Activated T-cell treated with anti-CD3 and anti-CD28 coated beads for 24 hours (primary cell): Measurements from ENCODE around the gene C19orf33.

Source experiments
- DNase-seq: peaks from one replicate; pipeline ENCODE4 v3.0.0-alpha.2; 2020; ENCODE audit warnings: low read depth

Gene C19orf33

DNA sequence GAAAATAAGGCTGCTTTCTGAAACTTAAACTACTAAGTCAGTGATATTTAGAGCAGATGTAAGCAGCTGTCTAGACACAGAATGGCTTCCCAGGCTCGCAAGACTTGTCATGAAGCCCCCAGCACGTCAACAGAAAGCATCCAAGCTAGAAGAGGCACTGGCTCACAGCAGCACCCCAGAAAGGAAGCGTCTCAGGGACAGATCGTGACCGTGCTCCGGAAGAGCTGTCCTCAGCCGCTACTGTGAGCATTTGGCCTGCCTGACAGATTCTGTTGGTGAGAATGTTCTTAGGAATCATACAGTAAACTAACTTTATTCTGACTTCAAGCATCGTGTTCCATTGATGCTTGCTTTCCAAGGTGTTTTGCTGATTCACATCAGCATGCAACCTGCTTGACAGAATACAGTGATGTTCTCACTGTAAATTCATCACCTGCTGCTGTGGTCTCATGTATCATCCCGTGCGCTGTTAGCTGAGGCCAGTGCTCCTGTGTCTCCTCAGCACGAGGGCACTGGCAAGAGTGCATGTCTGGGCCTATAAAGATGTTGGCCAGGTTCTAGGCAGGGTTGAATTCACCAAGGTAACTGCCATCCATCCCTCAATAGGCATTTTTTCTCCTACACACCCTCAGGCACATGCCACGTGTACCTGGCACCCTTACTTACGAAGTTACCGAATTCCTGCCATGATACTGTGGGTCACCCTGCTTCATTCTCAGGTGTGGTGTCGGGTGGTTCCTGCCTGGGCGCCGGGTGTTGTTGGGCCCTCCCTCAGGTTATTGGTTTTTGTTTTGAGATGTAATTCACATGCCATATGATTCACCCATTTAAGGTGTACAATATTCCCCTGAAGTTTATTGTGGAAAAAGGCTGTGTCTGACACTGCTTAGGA, 23.8 kb upstream of the C19orf33 start:
- no peak for DNase-seq

- DNase-seq, result no peak
Observed at GRCh38 chr19:38281811-38282566, 22.1 kb upstream of the C19orf33 start.

DNA sequence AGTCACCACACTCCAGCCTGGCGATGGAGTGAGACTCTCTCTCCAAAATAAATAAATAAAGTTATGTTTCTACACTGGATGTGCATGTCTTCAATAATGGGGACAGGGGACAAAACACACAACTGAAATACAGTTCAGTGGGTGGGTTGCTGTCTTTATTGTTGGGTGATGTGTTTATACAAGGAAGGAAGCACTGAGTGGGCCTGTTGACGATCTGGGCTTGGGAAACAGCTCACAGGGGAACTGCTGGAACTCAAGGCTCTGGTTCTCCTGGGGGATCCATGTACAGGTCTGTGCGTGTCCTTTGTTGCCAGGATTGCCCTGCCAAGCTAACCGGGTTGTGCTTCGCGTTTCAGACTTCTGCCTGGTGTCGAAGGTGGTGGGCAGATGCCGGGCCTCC, 20.8 kb upstream of the C19orf33 start:
- no peak for DNase-seq

DNA sequence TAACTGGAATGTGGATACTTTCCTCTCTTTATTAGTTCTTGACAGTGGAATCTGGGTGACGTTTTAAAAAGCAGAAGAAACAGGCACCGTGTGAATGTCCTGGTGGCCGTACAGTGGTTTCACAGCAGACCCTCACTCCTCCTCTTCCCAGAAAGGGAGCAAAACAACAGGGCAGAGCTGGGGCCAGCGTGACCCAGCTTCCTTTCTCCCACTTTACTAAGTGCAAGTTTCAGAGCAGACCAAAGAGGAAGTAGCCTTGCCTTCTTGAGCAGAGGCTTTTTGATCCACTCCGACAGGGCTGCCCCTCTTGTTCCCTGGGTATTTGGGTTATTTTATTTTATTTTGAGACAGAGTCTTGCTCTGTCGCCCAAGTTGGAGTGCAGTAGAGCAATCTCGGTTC, 19.6 kb upstream of the C19orf33 start:
- no peak for DNase-seq

- no peak for DNase-seq
Observed at GRCh38 chr19:38285567-38285966, 18.5 kb upstream of the C19orf33 start.

- DNase-seq, result no peak
Observed at GRCh38 chr19:38287604-38288003, 16.4 kb upstream of the C19orf33 start.

- no peak for DNase-seq
Observed at GRCh38 chr19:38288123-38288855, 15.8 kb upstream of the C19orf33 start.

GRCh38 chr19:38289955-38290354, 14.1 kb upstream of the C19orf33 start:
- no peak for DNase-seq

DNA sequence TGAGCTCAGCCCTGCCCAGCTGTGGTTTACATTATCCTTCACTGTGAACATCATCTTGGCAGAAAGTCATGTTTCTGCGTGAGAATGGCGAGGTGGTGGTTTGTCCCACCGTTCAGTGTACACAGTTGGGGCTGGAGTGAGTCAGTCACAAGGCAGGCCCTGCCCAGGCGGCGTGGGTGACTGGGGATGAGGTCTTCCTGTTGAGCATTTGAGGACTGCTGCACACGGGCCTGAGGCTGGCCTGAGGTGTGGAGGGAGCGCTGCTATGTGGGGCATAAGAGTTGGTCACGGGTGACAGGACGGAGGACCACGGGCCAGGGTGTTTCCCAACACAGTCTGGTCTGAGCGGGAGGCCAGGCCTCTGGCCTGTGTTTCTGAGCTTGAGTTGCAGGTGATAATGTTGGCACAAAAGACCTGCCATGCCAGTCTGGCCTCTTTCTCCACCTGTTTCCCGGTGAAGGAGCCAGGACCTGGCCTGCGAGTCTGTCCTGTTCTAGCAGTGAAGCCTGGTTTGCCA, 13.4 kb upstream of the C19orf33 start:
- no peak for DNase-seq

DNA sequence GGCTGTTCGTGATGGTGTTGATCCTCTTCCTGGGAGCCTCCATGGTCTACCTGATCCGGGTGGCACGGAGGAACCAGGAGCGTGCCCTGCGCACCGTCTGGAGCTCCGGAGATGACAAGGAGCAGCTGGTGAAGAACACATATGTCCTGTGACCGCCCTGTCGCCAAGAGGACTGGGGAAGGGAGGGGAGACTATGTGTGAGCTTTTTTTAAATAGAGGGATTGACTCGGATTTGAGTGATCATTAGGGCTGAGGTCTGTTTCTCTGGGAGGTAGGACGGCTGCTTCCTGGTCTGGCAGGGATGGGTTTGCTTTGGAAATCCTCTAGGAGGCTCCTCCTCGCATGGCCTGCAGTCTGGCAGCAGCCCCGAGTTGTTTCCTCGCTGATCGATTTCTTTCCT, 12.2 kb upstream of the C19orf33 start:
- DNase-seq, result no peak

- DNase-seq, result no peak
Observed at GRCh38 chr19:38293281-38293680, 10.8 kb upstream of the C19orf33 start.

DNA sequence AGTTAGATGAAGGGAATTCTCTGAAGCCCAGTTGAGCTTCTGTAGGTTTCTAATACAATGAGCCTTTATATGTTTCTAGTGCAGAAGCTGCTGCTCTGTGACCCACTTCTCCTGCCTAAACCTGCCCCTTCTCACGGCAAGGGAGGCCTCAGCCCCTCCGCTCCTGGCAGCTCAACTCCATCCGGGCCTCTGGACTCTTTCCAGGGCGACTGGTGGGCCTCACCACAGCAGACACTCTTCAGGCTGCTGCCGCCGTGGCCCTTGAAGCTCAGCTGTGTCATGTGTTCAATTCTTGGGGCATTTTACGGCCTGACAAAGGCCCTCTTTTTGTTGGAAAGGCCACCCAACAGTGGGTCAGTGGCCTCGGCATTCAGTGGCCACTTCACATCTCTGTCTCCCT, 10.0 kb upstream of the C19orf33 start:
- DNase-seq, result no peak

GRCh38 chr19:38298821-38299680, 5.0 kb upstream of the C19orf33 start:
- DNase-seq, result no peak

- no peak for DNase-seq
Observed at GRCh38 chr19:38304352-38304865, 358 bp downstream of the C19orf33 start.

GRCh38 chr19:38304866-38305429, 897 bp downstream of the C19orf33 start:
- DNase-seq, result no peak

DNA sequence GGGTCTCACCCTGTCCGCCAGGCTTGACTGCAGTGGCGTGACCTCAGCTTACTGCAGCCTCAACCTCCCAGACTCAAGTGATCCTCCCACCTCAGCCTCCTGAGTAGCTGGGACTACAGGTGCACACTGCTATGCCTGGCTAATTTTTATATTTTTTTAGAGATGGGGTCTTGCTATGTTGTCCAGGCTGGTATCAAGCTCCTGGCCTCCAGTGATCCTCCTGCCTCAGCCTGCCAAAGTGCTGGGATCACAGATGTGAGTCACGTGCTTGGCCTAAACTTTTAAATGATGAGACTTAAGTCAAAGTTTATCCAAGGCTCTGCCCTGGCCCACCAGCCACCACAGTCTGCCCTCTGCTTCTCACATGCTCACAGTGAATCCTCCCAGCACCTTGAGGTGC, 2.2 kb downstream of the C19orf33 start:
- no peak for DNase-seq

- no peak for DNase-seq
Observed at GRCh38 chr19:38307076-38307475, 3.0 kb downstream of the C19orf33 start.

- no peak for DNase-seq
Observed at GRCh38 chr19:38307597-38307996, 3.5 kb downstream of the C19orf33 start.

- no peak for DNase-seq
Observed at GRCh38 chr19:38308006-38308766, 4.1 kb downstream of the C19orf33 start.
